Measurements from ENCODE around the gene KCND3.
A peak's percentile ranks its signal among the peaks of the same experiment; 100 is the strongest.

The KCND3 gene

GRCh38 chr1:111956155-111956771 is 33.2 kb downstream of the KCND3 start:
- no peak for DNase-seq

- no peak for DNase-seq
These were observed 33.7 kb downstream of the KCND3 start for GRCh38 chr1:111955755-111956154.

GRCh38 chr1:111953797-111954196 is 35.7 kb downstream of the KCND3 start:
- no peak for DNase-seq

GRCh38 chr1:111952125-111952657 is 37.3 kb downstream of the KCND3 start:
- DNase-seq, result no peak

GRCh38 chr1:111948209-111949171 is 41.0 kb downstream of the KCND3 start:
- no peak for DNase-seq

- no peak for DNase-seq
These were observed 45.4 kb downstream of the KCND3 start for GRCh38 chr1:111943846-111944749.

- no peak for DNase-seq
These were observed 46.4 kb downstream of the KCND3 start for GRCh38 chr1:111943066-111943465.

GRCh38 chr1:111938536-111938935 is 50.9 kb downstream of the KCND3 start:
- no peak for DNase-seq

GRCh38 chr1:111938123-111938522 is 51.3 kb downstream of the KCND3 start:
- no peak for DNase-seq

- no peak for DNase-seq
These were observed 52.2 kb downstream of the KCND3 start for GRCh38 chr1:111937147-111937725.

- DNase-seq, result no peak
These were observed 55.2 kb downstream of the KCND3 start for GRCh38 chr1:111934106-111934852.

- DNase-seq, result no peak
These were observed 59.1 kb downstream of the KCND3 start for GRCh38 chr1:111930356-111930755.

- DNase-seq, result no peak
These were observed 60.9 kb downstream of the KCND3 start for GRCh38 chr1:111928531-111928930.

- no peak for DNase-seq
These were observed 61.8 kb downstream of the KCND3 start for GRCh38 chr1:111927652-111928051.

- DNase-seq, result no peak
These were observed 64.7 kb downstream of the KCND3 start for GRCh38 chr1:111924786-111925185.

GRCh38 chr1:111923766-111924165 is 65.7 kb downstream of the KCND3 start:
- no peak for DNase-seq

- DNase-seq, result no peak
These were observed 67.5 kb downstream of the KCND3 start for GRCh38 chr1:111921948-111922347.

GRCh38 chr1:111920221-111921024 is 69.0 kb downstream of the KCND3 start:
- peak; percentile 12 for DNase-seq

- DNase-seq, result no peak
These were observed 77.5 kb downstream of the KCND3 start for GRCh38 chr1:111911776-111912515.

- DNase-seq, result no peak
These were observed 78.4 kb downstream of the KCND3 start for GRCh38 chr1:111911061-111911460.
